ENCODE data around the gene TUBD1.
"Not testable (repeated sequence)": the region's sequence is repeated elsewhere in the genome, so short reads cannot be mapped to it uniquely, and the experiment has no call there.

GRCh38 chr17:59828819-59829216, 63.9 kb downstream of the TUBD1 start:
- TF ChIP-seq RXRA (IDR thresholded peaks at IDR 0.05); MAX (IDR thresholded peaks at IDR 0.05); CTCF (IDR thresholded peaks at IDR 0.05; ENCODE audit: low read depth, low read length, missing input control): not testable (repeated sequence)

All from liver (tissue), 3 donors.